Stomach smooth muscle (tissue), 2 donors: Measurements from ENCODE around the gene ST8SIA4.

ENCODE experiments used
- H3K27ac ChIP-seq: one replicate; pipeline ENCODE4 v1.7.0; 2013; ENCODE audit warnings: mild to moderate bottlenecking, low read length, inconsistent platforms
- H3K27me3 ChIP-seq, 2 donors: one replicate each; pipeline ENCODE4 v1.7.0; 2013; ENCODE audit warnings: low read length in 2 of 2; ENCODE audit not compliant: insufficient read depth in 2 of 2, control insufficient read depth in 1 of 2
- H3K36me3 ChIP-seq, 2 donors: one replicate each; pipeline ENCODE4 v1.7.0; 2013; ENCODE audit warnings: low read length in 2 of 2; ENCODE audit not compliant: control insufficient read depth in 2 of 2, insufficient read depth in 2 of 2
- H3K4me1 ChIP-seq: one replicate; pipeline ENCODE4 v1.7.0; 2013; ENCODE audit warnings: low read length; ENCODE audit not compliant: control insufficient read depth, insufficient read depth
- H3K4me3 ChIP-seq, 2 donors: one replicate each; pipeline ENCODE4 v1.7.0; 2013; ENCODE audit warnings: low read length in 2 of 2
- H3K9ac ChIP-seq, 2 donors: one replicate each; pipeline ENCODE4 v1.7.0; 2013; ENCODE audit warnings: low read length in 2 of 2, mild to moderate bottlenecking in 1 of 2
- H3K9me3 ChIP-seq, 2 donors: one replicate each; pipeline ENCODE4 v1.7.0; 2013; ENCODE audit warnings: low read length in 2 of 2; ENCODE audit not compliant: control insufficient read depth in 2 of 2
- donor health status: healthy.
- donor health status: Pancreatic carcinoma.

ST8SIA4 gene

DNA sequence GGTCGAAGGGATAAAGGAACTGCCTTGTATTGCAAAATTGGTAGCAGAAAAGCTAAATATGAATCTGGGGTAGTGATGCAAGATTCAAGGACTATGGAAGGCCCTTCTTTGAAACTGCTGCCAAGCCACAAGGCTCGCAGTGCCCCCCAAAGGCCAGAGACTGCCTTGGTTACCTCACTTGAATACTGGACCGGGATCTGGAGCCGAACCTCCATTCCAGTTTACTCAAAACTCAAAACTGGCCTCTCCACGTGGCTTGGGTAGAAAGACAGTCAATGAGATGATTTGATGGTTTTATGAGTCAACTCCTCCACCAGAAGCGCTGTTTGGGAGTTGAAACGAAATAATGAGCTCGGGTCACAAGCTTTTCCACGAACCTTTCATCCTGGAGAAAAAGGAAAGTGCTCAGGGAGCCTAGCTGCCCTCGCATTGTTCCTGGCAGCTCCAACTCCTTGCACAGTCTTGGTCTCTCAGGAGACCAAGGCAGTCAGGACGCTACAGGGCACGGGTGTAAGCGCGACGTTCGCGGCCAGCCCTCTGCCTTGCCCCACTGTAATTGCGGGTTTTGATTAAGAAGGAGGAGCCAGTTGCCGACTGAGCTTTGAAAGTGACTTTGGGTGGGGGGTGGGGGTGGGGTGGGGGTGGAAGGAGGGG, 2.8 kb downstream of the ST8SIA4 start:
- Histone ChIP-seq H3K36me3 (no peaks in the 10 kb centered on the region), H3K9ac (no peak overlapping the region), H3K27me3 (peaks cover 14 to 23% of the 10 kb centered on the region in 2 donors), H3K4me3 (peak overlapping the region; percentile 55 to 67), H3K27ac (no peak overlapping the region), H3K9me3 (no peaks in the 10 kb centered on the region), H3K4me1 (no peaks in the 10 kb centered on the region)

DNA sequence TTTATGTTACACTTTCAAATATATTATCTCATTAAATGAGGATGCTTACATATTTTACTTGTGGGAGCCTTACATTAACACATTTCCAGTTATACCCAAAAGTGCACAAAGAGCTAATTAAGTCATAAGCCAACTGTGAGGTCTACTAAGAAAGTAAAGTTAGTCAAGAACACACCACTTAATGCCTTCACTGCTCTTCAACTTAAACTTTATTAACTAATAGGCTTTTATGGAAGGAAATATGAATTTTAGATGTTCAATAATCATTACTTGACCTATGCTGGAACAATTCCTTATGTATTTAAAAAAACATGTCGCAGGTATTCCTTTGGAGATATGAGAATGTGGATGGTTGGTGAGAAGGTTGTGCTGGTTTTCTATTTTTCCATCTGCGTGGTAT, 3.4 kb downstream of the ST8SIA4 start:
- H3K27ac ChIP-seq, result no peak overlapping the region
- H3K9me3 ChIP-seq, result no peaks in the 10 kb centered on the region
- no peak overlapping the region for H3K9ac ChIP-seq
- no peaks in the 10 kb centered on the region for H3K4me1 ChIP-seq
- no peak overlapping the region for H3K4me3 ChIP-seq
- peaks cover 14 to 23% of the 10 kb centered on the region in 2 donors for H3K27me3 ChIP-seq
- no peaks in the 10 kb centered on the region for H3K36me3 ChIP-seq

DNA sequence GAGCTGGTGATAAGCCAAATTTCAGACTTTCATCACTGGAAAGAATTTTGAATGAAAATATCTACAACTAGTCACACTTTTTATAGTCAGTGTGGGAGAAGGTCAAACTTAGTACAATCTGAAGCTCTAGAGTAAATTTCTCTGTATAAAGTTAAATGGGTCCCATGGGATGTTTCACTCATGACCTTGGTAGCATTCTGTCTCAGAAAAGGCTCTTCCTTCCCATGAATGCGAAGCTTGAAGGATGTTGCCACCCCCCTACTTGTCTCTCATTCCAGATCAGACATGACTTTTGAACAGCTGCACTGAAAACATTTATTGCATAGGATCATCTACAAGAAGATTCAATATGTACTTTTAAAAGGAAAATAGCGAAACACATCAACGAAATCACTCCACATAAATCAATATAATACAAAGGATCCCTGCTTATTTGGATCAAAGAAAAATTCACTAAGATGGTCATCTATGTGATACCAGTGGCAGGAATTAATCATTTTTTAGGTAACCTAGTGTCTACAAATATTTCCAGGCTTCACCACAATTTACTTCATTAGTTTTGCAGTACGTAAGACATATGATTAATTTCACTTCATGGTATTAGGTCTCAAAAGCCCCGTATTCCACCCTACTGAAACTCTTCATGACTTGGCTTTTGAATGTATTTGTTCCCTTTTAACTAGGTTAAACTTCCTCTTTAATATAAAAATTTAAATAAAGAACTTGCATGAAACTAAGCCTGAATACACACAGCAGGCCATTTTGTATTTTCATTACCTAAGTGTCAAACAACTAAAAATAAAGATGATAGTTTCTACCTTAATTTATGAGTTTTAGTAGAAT, 4.4 kb downstream of the ST8SIA4 start:
- no peak overlapping the region for H3K4me3 ChIP-seq

DNA sequence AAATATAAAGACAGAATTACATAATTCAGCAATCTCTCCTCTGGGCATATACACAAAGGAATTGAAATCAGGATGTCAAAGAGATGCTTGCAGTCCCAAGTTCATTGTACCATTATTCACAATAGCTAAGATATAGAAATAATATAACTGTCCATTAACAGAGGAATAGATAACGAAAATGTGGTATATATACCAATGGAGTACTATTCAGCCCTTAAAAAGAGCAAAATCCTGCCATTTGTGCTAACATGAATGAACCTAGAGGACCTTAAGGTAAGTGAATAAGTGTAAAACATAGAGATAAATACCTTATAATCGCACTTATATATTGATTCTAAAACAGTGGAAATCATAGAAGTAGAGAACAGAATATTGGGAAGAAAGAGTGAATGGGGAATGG, 7.0 kb downstream of the ST8SIA4 start:
- Histone ChIP-seq H3K27ac (no peak overlapping the region), H3K27me3 (peaks cover 5 to 7% of the 10 kb centered on the region in 2 donors), H3K9ac (no peak overlapping the region), H3K4me1 (no peaks in the 10 kb centered on the region), H3K9me3 (no peaks in the 10 kb centered on the region), H3K36me3 (no peaks in the 10 kb centered on the region), H3K4me3 (no peak overlapping the region)

More for the DNA sequence above, 4.4 kb downstream of the ST8SIA4 start:
- Histone ChIP-seq H3K4me1 (no peaks in the 10 kb centered on the region), H3K9me3 (no peaks in the 10 kb centered on the region), H3K9ac (no peak overlapping the region), H3K36me3 (no peaks in the 10 kb centered on the region), H3K27ac (no peak overlapping the region), H3K27me3 (peaks cover 11 to 23% of the 10 kb centered on the region in 2 donors)

DNA sequence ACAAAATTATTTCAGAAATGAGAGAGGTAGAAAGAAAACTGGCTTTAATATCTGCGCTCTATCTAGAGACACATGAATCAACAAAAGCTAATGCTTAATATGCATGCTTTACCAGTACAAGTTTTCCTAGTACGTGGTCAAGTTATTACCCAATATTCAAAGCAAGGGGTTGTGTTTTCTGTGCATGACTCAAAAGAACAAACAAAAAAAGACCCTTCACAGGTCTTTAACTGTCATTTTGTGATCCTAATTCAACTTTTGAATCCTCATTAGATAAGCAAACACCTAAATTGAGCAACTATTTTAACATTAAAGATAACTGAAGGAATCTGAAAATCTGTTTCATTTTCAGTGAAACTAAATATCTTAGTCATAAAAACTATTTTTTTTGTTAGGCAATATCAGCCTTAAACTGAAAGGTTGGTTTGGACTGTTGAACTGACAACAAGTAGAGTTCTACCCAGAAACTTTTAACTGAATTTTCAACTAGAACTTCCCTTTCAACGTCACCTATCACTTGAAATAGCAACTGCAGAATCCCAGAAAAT, 12.5 kb downstream of the ST8SIA4 start:
- Histone ChIP-seq H3K27me3 (no peaks in the 10 kb centered on the region), H3K4me1 (no peaks in the 10 kb centered on the region), H3K9me3 (no peaks in the 10 kb centered on the region), H3K27ac (no peak overlapping the region), H3K9ac (no peak overlapping the region), H3K36me3 (no peaks in the 10 kb centered on the region), H3K4me3 (no peak overlapping the region)

DNA sequence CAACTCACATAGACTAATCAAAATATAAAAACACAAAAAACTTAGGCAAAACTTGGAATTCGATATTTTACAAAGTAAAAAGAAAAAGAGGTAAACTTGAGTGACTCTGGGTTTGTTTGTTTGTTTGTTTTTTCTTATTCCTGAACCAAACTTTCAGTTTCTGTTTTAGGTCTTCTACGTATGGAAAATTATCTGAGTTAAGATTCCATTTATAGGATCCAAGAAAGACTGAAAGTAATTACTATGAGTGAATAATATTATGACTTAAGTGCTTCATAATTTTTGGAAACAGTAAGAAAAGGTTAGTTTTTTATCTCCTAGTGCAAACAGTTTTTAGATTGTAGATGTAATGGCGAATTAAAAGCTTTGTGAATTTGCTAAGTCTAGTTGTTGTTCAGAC, 13.2 kb downstream of the ST8SIA4 start:
- Histone ChIP-seq H3K4me3 (no peak overlapping the region), H3K27me3 (no peaks in the 10 kb centered on the region)

DNA sequence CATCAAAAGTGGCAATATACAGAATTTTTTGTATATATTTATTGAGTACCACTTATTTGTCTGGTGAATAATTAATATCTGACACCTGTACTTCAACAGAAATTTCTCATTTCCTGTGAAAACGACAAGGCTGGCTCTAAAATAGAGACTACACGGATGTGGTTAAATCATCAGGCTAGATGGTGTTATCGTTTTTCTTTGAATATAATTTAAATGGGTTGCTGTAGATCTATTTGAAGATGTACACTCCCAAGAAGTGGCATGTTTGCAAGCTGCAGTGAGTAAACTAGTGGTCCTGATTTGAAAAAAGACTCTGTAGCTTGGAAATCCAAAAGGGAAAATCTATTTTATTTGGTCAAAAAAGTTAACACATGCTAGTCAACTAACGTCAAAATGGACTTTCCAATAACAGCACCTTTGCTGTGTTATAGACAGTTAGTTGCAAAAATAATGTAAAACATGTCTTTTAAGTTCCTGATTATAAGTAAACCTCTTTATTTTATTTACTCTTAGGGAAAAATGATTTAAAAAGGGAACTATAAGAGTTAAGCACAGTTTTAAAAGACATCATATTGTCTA, 13.8 kb downstream of the ST8SIA4 start:
- H3K4me3 ChIP-seq, result no peak overlapping the region
- H3K36me3 ChIP-seq, result no peaks in the 10 kb centered on the region
- H3K4me1 ChIP-seq, result no peaks in the 10 kb centered on the region
- H3K9ac ChIP-seq, result no peak overlapping the region
- no peak overlapping the region for H3K27ac ChIP-seq
- no peaks in the 10 kb centered on the region for H3K9me3 ChIP-seq
- no peaks in the 10 kb centered on the region for H3K27me3 ChIP-seq

More for the DNA sequence above, 13.2 kb downstream of the ST8SIA4 start:
- Histone ChIP-seq H3K27ac (no peak overlapping the region), H3K36me3 (no peaks in the 10 kb centered on the region), H3K9me3 (no peaks in the 10 kb centered on the region), H3K4me1 (no peaks in the 10 kb centered on the region), H3K9ac (no peak overlapping the region)

DNA sequence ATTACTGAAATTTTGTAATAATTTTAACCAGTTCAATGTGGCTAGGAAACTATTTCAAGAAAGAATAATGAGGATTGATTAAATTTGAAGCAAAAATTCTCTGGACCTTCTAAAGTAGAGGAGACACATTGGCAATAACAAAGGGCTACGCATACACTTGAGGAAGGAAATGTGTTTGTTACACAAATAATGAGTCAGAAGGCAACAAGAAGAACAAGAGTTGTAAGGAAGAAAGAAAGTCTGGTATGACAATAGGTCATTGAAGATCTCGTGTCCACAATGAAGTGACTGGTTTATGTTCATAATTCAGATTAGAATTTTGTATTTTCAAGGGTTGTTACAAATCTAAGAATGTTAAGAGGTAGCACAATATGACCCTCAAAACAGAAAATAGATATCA, 25.8 kb downstream of the ST8SIA4 start:
- H3K4me3 ChIP-seq, result no peak overlapping the region
- no peaks in the 10 kb centered on the region for H3K27me3 ChIP-seq
- H3K9me3 ChIP-seq, result no peaks in the 10 kb centered on the region
- no peaks in the 10 kb centered on the region for H3K36me3 ChIP-seq
- no peak overlapping the region for H3K27ac ChIP-seq
- no peak overlapping the region for H3K9ac ChIP-seq
- no peaks in the 10 kb centered on the region for H3K4me1 ChIP-seq

DNA sequence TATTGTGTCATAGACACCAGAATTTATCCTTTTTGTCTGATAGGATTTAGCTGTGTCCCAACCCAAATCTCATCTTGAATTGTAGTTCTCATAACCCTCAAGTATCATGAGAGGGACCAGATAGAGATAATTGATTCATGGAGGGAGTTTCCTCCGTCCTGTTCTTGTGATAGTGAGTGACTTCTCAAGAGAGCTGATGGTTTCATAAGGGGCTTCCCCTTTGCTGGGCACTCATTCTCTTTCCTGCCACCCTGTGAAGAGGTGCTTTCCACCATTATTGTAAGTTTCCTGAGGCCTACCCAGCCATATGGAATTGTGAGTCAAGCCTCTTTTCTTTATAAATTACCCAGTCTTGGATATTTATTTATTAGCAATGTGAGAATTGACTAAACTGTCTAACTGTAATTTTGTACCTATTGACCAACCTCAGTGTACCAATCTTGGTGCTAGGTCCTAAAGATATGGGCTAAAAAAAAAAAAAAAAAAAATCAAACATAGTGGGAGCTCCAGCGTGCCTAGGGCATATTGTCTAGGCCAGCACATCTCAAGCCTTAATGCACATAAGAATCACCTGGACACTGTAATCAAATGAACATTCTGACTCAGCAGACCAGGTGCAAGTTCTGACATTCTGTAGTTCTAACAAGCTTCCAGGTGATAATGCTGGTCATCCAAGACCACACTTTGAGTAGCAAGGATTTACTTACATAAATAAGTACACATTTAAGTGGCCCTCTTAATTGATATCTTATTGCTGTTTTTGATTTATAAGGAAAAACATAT, 30.5 kb downstream of the ST8SIA4 start:
- no peaks in the 10 kb centered on the region for H3K9me3 ChIP-seq
- no peak overlapping the region for H3K27ac ChIP-seq

DNA sequence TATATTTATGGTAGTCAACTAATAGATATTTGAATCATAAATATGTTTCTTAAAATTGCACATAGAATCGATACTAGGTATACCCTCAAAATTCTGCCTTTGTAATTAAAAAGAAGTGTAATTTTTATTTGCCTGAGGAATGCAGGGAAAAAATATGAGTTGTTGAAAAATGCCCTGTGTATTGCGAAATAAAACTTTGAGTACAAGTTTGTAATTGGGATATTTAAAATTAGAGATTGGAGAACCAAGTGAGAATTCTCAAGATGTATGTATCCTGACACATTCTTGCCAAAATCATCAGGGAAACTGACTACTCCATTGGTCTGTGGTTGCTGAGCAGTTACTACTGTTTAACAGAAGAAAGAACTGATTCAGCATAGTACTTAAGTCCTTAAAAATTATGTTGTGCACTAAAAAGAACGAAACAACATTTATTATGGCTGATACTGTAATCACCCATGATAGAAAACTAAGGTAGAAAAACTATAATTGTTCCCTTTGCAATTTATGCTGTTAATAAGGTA, 36.0 kb downstream of the ST8SIA4 start:
- Histone ChIP-seq H3K27me3 (no peaks in the 10 kb centered on the region), H3K4me3 (no peak overlapping the region), H3K9ac (no peak overlapping the region), H3K27ac (no peak overlapping the region), H3K9me3 (no peaks in the 10 kb centered on the region), H3K36me3 (no peaks in the 10 kb centered on the region), H3K4me1 (no peaks in the 10 kb centered on the region)

More for the DNA sequence above, 30.5 kb downstream of the ST8SIA4 start:
- Histone ChIP-seq H3K4me3 (no peak overlapping the region), H3K27me3 (no peaks in the 10 kb centered on the region), H3K4me1 (no peaks in the 10 kb centered on the region), H3K9ac (no peak overlapping the region), H3K36me3 (no peaks in the 10 kb centered on the region)
